GM21526 (cell line): ENCODE measurements around the gene BEST3.
"Not testable (repeated sequence)": the region's sequence is repeated elsewhere in the genome, so short reads cannot be mapped to it uniquely, and the experiment has no call there.

Source experiments
- ATAC-seq: cut with Tn5 transposase; IDR thresholded peaks from one replicate; pipeline ENCODE4 v1.9.1; 2021; ENCODE audit warnings: moderate library complexity; ENCODE audit not compliant: unreplicated experiment, low FRiP score

BEST3 gene

GRCh38 chr12:69610126-69610525 is 89.0 kb downstream of the BEST3 start:
- no peak for ATAC-seq

GRCh38 chr12:69608114-69608513 is 91.0 kb downstream of the BEST3 start:
- no peak for ATAC-seq

GRCh38 chr12:69604275-69604674 is 94.8 kb downstream of the BEST3 start:
- ATAC-seq, result not testable (repeated sequence)
